MM.1S (cell line): ENCODE measurements around the gene MALSU1.
"Not testable (repeated sequence)": the region's sequence is repeated elsewhere in the genome, so short reads cannot be mapped to it uniquely, and the experiment has no call there.

ENCODE experiments used
- DNase-seq: peaks from one replicate; pipeline ENCODE4 v3.0.0-alpha.2; 2015
- H2AFZ ChIP-seq: fragments of 300-600 bp; sonication (generic); 2 replicates; pipeline ENCODE4 v1.6.0; 2016; ENCODE audit warnings: antibody characterized with exemption, low read length
- H3F3A ChIP-seq: fragments of 300-600 bp; sonication (generic); 2 replicates; pipeline ENCODE4 v1.6.1; 2016; ENCODE audit warnings: mild to moderate bottlenecking, antibody characterized with exemption, low read length, moderate library complexity, mixed read lengths; ENCODE audit not compliant: insufficient read depth
- H3K27ac ChIP-seq: fragments of 300-600 bp; sonication (generic); 2 replicates; pipeline ENCODE4 v1.5.1; 2016; ENCODE audit warnings: mild to moderate bottlenecking, low read length
- H3K27me3 ChIP-seq: fragments of 300-600 bp; sonication (generic); replicated peaks from 2 replicates; pipeline ENCODE4 v1.6.0; 2016; ENCODE audit warnings: low read length; ENCODE audit not compliant: insufficient read depth
- H3K36me3 ChIP-seq: fragments of 300-600 bp; sonication (generic); replicated peaks from 2 replicates; pipeline ENCODE4 v1.6.1; 2016; ENCODE audit warnings: mild to moderate bottlenecking, low read length, mixed read lengths; ENCODE audit not compliant: insufficient read depth
- H3K4me1 ChIP-seq: fragments of 300-600 bp; sonication (generic); 2 replicates; pipeline ENCODE4 v1.6.1; 2016; ENCODE audit warnings: low read length, mixed read lengths
- H3K4me2 ChIP-seq: fragments of 300-600 bp; sonication (generic); 2 replicates; pipeline ENCODE4 v1.6.0; 2016; ENCODE audit warnings: low read depth, low read length
- H3K4me3 ChIP-seq: fragments of 300-600 bp; sonication (generic); 2 replicates; pipeline ENCODE4 v1.5.1; 2016; ENCODE audit warnings: low read length, mixed read lengths
- H3K79me2 ChIP-seq: fragments of 300-600 bp; sonication (generic); 2 replicates; pipeline ENCODE4 v1.6.1; 2016; ENCODE audit warnings: mixed run types, low read length, mixed read lengths
- H3K9ac ChIP-seq: fragments of 300-600 bp; sonication (generic); 2 replicates; pipeline ENCODE4 v1.6.1; 2016; ENCODE audit warnings: low read length, mixed read lengths
- H3K9me2 ChIP-seq: fragments of 300-600 bp; sonication (generic); replicated peaks from 2 replicates; pipeline ENCODE4 v1.6.1; 2016; ENCODE audit warnings: mild to moderate bottlenecking, low read length, mixed read lengths; ENCODE audit not compliant: insufficient read depth
- H3K9me3 ChIP-seq: fragments of 300-600 bp; sonication (generic); replicated peaks from 2 replicates; pipeline ENCODE4 v1.6.1; 2016; ENCODE audit warnings: mild to moderate bottlenecking, low read length, mixed read lengths; ENCODE audit not compliant: insufficient read depth
- H4K20me1 ChIP-seq: fragments of 300-600 bp; sonication (generic); 2 replicates; pipeline ENCODE4 v1.6.1; 2016; ENCODE audit warnings: mild to moderate bottlenecking, low read length, moderate library complexity, mixed read lengths; ENCODE audit not compliant: insufficient read depth
- EZH2 ChIP-seq: fragments of 300-600 bp; sonication (generic); optimal IDR thresholded peaks from 2 replicates; pipeline ENCODE3; 2017; ENCODE audit warnings: low read depth, mild to moderate bottlenecking, antibody characterized with exemption, low read length, mixed read lengths
- EZH2phosphoT487 ChIP-seq: fragments of 300-600 bp; sonication (generic); IDR thresholded peaks from 2 replicates; pipeline ENCODE4 v1.6.1; 2018; ENCODE audit warnings: antibody characterized with exemption, low read length
- TF ChIP-seq, protein P1 (sequence below): fragments of 300-600 bp; sonication (generic); IDR thresholded peaks from 2 replicates; pipeline ENCODE4 v1.5.1; 2016; ENCODE audit warnings: antibody characterized with exemption, low read length, mixed read lengths

Gene MALSU1

DNA sequence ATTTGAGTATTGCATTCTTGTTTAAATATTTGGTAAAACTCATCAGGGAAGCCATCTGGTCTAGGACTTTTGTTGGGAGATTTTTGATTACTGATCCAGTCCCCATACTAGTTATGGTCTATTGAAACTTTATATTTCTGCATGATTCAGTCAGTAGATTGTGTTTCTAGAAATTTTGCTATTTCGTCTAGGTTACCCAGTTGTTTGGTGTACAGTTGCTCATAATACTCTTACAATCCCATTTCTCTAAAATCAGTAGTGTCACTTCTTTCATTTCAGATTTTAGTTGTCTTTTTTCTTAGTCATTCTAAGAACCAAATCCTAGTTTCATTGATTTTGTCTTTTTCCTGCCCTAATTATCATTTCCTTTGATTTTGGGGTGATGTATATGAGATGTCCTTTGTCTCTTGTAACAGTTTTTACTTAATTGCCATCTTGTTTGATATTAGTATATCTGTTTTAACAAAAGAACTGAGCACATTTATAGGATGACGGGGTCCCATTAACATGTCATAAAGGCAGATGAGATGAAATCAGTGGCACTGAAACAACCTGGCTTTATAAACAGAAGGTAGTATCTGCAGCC lies 7.9 kb downstream of the MALSU1 start:
- no peaks in the 10 kb centered on the region; the same call in 1 of the 2 replicates for H4K20me1 ChIP-seq
- no peak overlapping the region for H3K4me2 ChIP-seq
- no peaks in the 10 kb centered on the region for H3K27me3 ChIP-seq
- H3K4me3 ChIP-seq: no peak overlapping the region
- peaks cover 57% of the 10 kb centered on the region for H3K79me2 ChIP-seq
- no peaks in the 10 kb centered on the region for H3K4me1 ChIP-seq
- H2AFZ ChIP-seq: no peak overlapping the region
- no peak overlapping the region for H3K27ac ChIP-seq
- H3K9ac ChIP-seq: no peak overlapping the region
- DNase-seq: no peak
- H3K9me3 ChIP-seq: no peaks in the 10 kb centered on the region
- no peaks in the 10 kb centered on the region for H3K9me2 ChIP-seq
- TF ChIP-seq EZH2 (no peak), EZH2phosphoT487 (no peak)
- peaks cover 10% of the 10 kb centered on the region; the same call in 1 of the 2 replicates for H3K36me3 ChIP-seq
- H3F3A ChIP-seq: no peaks in the 10 kb centered on the region

DNA sequence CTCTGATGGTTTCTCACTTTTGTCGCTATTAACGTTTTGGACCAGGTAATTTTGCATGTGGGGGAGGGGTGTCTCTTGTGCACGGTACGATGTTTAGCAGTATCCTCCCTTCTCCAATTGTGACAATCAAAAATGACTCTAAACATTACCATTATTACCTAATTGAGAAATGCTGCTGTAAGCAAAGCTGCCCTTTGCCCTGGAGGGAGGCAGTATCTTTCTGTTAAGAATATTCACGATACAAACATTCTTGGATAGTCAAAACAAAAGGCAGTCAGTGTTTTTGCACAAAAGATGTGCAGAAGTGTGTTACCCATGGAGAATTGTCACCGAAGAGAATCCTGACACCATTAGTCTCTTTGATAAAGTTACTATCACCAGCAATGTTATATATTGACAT lies 9.6 kb downstream of the MALSU1 start:
- H3K36me3 ChIP-seq: peaks cover 10% of the 10 kb centered on the region; the same call in 1 of the 2 replicates

DNA sequence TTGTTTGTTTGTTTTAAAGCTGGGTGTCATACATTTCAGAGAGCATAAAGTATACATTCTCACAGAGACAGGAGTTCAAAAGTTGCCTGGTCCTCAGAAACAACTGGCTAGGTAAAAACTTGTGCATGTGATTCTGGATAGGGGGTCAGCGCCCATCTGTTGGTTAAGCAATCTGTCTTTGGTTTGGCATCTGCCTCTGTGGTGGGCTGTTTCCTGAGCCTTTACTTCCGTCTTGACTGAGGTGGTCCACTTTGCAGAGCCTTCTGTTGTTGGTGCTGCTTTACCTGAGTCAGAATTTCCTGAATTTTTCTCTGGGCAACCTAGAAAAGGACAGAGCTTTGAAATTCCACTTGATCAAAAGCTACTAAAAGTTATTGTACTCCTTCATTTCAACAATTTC lies 13.0 kb downstream of the MALSU1 start:
- not testable (repeated sequence) for H3K9me3 ChIP-seq, H3K9ac ChIP-seq, H4K20me1 ChIP-seq, H3K4me2 ChIP-seq, H3K4me1 ChIP-seq, H3K4me3 ChIP-seq, H3K27ac ChIP-seq, H3K36me3 ChIP-seq, DNase-seq, H3K9me2 ChIP-seq, H3K79me2 ChIP-seq, H3K27me3 ChIP-seq, H3F3A ChIP-seq, H2AFZ ChIP-seq

More for the DNA sequence above, 9.6 kb downstream of the MALSU1 start:
- Histone ChIP-seq H3K4me2 (no peak overlapping the region), H3K27ac (no peak overlapping the region), H3K4me3 (no peak overlapping the region), H3K9me2 (no peaks in the 10 kb centered on the region), H2AFZ (no peak overlapping the region), H3K9ac (no peak overlapping the region), H4K20me1 (no peaks in the 10 kb centered on the region; the same call in 1 of the 2 replicates), H3K9me3 (no peaks in the 10 kb centered on the region), H3K79me2 (peaks cover 41% of the 10 kb centered on the region), H3F3A (no peaks in the 10 kb centered on the region), H3K27me3 (no peaks in the 10 kb centered on the region), H3K4me1 (no peaks in the 10 kb centered on the region)
- DNase-seq: no peak
- TF ChIP-seq EZH2 (no peak), EZH2phosphoT487 (no peak)
- TF ChIP-seq, protein P1, sequence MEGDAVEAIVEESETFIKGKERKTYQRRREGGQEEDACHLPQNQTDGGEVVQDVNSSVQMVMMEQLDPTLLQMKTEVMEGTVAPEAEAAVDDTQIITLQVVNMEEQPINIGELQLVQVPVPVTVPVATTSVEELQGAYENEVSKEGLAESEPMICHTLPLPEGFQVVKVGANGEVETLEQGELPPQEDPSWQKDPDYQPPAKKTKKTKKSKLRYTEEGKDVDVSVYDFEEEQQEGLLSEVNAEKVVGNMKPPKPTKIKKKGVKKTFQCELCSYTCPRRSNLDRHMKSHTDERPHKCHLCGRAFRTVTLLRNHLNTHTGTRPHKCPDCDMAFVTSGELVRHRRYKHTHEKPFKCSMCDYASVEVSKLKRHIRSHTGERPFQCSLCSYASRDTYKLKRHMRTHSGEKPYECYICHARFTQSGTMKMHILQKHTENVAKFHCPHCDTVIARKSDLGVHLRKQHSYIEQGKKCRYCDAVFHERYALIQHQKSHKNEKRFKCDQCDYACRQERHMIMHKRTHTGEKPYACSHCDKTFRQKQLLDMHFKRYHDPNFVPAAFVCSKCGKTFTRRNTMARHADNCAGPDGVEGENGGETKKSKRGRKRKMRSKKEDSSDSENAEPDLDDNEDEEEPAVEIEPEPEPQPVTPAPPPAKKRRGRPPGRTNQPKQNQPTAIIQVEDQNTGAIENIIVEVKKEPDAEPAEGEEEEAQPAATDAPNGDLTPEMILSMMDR: no peak

DNA sequence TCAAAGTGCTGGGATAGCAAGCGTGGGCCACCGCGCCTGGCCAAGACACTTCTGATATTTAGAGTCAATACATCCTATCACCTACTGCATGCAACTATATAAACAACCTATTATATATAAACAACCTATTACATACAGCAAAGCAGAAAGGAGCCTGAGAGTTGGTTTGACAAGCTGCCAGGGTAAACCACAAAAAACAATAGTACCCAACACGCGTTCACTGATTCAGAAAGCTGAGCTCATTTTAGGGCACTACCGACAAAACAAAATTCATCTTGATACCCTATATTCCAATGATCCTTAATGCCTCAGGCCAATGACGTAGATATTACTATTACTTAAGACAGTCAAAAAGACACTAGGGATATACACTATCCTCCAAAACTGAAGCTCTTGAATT lies 16.2 kb downstream of the MALSU1 start:
- no peaks in the 10 kb centered on the region for H3K9me2 ChIP-seq
- TF ChIP-seq EZH2phosphoT487 (no peak), EZH2 (no peak)
- TF ChIP-seq, protein P1: no peak
- no peak overlapping the region for H3K9ac ChIP-seq
- H3K79me2 ChIP-seq: no peaks in the 10 kb centered on the region
- no peaks in the 10 kb centered on the region for H3K4me1 ChIP-seq
- no peak overlapping the region for H2AFZ ChIP-seq
- H4K20me1 ChIP-seq: no peaks in the 10 kb centered on the region
- no peak overlapping the region for H3K4me2 ChIP-seq
- no peak for DNase-seq
- H3K36me3 ChIP-seq: no peaks in the 10 kb centered on the region
- H3K27me3 ChIP-seq: no peaks in the 10 kb centered on the region
- H3K9me3 ChIP-seq: no peaks in the 10 kb centered on the region
- H3F3A ChIP-seq: no peaks in the 10 kb centered on the region
- H3K4me3 ChIP-seq: no peak overlapping the region
- H3K27ac ChIP-seq: no peak overlapping the region
